GM19025 (cell line): ENCODE results near the gene KANK2.
A peak's percentile ranks its signal among the peaks of the same experiment; 100 is the strongest.
"Not testable (repeated sequence)": the region's sequence is repeated elsewhere in the genome, so short reads cannot be mapped to it uniquely, and the experiment has no call there.

ENCODE experiments used
- ATAC-seq: cut with Tn5 transposase; IDR thresholded peaks from one replicate; pipeline ENCODE4 v1.9.1; 2021; ENCODE audit warnings: mild to moderate bottlenecking, low read depth, moderate library complexity; ENCODE audit not compliant: unreplicated experiment

KANK2 gene

GRCh38 chr19:11175920-11176319 is 21.4 kb downstream of the KANK2 start:
- ATAC-seq: no peak

- no peak for ATAC-seq
Measured at GRCh38 chr19:11174336-11174735, 23.0 kb downstream of the KANK2 start.

DNA sequence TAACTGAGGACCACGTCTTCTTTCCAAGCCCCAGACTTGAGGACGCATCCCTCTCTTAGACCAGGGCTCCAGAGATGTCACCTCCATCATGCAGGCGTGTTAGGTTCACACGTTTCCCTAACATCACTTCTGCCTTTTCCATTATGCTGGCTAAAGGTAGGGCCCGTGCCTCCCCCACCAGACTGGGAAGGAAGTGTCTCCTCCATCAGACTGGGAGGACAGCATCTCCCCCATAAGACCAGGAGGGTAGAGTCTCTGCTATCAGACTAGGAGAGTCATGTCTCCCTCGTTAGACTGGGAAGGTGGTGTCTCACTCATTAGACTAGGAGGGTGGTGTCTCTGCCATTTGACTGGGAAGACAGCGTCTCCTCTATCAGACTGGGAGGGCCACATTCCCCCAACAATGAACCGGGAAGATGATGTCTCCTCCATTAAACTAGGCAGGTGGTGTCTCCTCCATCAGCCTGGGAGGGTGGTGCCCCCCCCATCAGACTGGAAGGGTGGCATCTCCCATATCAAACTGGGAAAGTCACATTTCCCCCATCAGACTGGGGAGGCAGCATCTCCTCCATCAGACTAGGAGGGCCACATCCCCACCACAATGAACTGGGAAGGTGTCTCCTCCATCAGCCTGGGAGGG is 23.7 kb downstream of the KANK2 start:
- no peak for ATAC-seq

- no peak for ATAC-seq
Measured at GRCh38 chr19:11172576-11172975, 24.8 kb downstream of the KANK2 start.

GRCh38 chr19:11171144-11171543 is 26.2 kb downstream of the KANK2 start:
- ATAC-seq: no peak

DNA sequence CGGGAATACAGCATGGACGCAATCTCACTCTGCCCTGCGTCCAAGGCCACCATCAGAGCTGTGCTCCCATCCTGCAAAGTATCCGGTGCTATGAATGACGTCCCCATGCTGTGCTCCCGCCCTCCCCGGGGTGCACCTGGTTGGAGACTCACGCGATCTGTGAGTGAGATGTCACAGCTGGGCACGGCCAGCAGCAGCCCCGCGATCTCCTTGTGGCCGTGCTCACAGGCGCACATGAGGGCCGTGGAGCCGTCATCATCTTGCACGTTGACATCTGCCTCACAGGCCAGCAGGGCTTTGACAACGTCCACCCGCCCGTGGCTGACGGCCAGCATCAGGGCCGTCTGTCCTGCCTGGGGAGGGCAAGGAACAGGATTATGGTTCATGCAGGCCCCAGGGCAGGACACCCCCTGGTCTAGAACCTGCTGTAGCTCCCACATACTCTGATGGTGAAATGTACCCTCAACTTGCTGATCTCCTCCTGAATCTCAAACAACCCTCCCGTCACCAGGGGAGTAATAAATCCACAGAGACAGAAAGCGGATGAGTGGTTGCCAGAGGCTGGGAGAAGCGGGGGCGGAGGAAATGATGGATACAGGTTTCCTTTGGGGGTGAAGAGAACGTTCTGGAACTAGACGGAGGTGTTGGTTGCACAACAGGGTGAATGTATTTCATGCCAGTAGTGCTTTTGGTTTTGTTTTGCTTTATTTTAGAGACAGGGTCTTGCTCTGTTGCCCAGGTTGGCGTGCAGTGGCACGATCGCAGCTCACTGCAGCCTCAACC is 27.3 kb downstream of the KANK2 start:
- ATAC-seq: no peak

GRCh38 chr19:11168568-11168967 is 28.8 kb downstream of the KANK2 start:
- ATAC-seq: no peak

DNA sequence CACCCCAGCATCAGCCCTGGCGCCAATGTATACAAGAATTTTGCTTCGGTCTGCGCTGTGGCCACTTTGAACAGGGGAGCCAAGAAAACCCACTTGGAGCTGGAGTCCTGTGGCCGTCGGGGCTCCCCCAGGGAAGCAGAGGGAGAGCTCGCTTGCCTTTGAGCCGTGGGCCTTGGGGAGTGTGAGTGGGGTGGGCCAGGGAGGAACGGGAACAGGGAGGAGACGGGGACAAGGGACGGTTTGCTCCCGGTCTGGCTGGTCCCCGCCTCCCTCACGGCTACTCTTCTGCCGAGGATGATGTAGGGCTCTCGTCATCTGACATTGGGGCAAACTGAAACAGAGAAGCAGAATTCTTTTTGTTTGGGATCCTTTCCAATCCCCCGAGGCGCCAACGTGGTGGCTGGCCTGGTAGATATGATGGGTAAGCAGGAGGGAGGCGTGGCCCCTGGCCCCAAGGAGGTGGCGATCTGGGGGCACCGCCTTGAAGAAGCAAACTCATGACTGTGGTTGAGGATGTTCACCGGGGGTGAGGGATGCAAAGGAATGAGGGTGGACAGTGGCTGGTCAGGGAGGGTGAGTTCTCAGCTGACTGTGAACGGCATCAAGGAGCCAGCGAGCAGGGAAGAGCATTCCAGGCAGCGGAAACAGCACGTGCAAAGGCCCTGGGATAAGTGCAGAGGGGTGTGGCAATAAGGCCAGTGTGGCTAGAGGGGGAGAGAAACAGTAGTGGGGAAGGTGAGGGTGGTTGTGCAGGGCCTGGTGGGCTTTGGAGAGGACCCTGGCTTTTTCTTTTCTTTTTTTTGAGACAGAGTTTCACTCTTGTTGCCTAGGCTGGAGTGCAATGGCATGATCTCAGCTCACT is 30.8 kb downstream of the KANK2 start:
- no peak for ATAC-seq

GRCh38 chr19:11165486-11166030 is 31.8 kb downstream of the KANK2 start:
- ATAC-seq: no peak

DNA sequence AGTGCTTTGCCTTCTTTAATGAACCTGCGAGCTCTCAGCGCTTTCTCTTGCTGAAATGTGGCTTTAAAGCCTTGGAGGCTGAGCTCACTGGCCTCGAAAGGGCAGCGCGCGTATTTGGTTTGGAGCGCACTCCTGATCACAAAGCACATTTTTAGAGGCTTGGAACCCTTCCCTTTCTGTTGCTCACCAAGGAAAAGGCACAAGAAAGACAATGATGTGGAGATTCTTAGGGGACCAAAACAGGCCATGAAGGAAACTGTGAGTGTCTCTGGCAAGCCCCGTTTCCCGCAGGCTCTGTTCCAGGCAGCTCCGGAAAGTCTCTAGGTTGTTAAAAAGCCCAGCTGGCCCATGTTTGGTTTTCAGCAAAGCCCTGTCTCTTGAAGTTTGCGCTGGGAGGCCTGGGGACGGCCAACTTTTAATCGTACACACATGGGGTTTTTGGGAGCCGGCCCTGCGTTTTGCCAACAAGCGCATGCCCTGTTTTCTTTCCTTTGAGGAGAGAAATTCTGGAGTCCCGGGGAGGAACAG is 32.4 kb downstream of the KANK2 start:
- ATAC-seq: no peak

DNA sequence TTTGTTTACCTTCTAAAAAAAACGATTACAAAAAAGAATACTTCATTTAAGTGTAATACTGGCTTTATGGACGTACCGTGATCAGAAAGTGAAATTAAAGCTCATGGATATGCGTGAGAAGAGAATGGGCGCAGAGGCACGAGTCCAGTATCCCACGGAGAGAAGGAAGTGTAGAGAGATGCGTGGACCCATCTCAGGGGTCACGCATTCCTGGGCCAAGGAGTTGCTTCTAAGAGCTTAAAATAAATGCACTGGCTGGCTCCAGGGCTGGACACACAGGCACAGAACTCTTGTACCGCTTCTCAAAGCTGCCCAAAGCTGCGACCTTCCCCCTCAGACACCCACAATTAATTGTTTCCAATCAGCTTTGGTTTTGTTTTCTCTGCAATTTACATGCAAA is 33.0 kb downstream of the KANK2 start:
- ATAC-seq: no peak

DNA sequence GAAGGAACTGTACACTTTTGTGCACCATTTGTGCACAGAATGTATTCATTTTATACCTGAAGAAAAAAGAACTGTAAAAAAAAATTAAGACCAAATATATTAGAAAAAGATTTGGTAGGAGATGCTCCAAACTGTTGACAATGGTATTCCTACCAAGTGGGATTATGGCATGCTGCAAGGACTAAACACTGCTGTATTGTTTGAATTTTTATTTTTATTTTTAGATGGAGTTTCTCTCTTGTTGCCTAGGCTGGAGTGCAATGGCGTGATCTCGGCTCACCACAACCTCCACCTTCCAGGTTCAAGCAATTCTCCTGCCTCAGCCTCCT is 36.9 kb downstream of the KANK2 start:
- not testable (repeated sequence) for ATAC-seq

DNA sequence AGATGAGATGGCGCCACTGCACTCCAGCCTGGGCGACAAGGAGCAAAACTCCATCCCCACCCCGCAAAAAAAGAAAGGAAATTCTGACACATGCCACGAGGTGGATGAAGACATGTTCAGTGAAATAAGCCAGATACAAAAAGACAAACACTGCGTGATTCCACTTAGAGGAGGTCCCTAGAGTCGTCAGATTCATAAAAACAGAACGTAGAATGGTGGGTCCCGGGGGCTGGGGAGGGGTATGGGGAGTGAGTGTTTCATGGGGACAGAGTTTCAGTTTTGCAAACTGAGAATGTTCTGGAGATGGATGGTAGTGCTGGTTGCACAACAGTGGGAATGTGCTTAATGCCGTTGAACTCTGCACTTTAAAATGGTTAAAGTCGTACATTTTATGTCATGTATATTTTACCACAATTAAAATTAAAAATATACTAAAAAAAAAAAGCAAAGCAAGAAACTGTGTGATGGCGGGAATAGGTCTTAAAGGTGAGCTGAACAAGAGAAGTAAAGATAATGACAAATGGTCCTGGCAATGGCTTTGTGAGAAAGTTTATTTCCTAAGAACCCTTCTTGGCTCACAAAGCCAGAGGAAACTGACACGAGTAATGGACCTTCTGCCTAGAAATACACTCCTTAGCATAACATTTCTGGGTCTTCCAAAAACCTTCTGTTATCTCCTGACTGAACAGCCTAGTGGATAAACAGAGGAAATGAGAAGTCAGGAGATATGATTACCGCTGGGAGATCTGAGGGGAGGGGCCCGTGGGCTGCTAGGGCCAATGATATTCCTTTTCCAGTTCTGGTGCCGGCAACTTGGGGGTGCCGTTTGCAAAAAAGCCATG is 37.5 kb downstream of the KANK2 start:
- ATAC-seq: no peak

DNA sequence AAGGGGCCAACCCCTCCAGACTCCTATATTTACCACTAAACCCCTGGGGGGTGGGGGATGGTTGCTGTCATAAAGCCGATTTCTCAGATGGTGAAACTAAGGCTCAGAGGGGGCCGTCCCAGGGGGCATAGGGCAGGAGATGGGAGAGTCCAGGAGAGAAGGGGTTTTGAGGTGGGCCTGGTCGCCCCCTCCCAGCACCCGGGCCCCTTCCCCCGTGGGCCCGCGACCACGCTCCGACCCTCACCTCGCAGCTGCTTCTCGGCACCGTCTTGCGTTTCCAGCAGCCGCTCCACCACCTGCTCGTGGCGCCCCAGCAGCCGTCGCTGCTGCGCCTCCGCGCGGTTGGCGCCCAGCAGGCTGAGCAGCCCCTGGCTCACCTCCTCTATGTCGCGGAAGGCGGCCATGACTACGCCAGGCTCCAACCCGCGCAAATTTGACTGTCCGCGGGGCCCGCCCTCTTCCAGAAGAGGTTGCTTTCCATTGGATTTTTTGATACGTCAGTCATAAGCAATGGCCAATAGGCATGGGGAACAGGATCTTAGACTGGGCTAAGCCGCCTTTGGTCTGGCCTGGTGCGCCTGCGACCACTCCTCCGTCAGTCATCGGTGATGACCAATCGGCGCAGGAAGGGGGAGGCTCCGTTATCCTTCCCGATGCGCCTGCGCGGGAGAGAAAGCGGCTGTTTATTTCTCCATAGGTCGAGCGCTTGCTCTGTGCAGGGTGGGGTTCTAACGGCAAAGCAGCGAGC is 41.8 kb downstream of the KANK2 start, which contains the start of gene SPC24:
SPC24 (minus strand) TSS at position 410 of the 748 bp plus-strand sequence; CDS start at position 404, 6 bp downstream.
- ATAC-seq: peak; percentile 95

DNA sequence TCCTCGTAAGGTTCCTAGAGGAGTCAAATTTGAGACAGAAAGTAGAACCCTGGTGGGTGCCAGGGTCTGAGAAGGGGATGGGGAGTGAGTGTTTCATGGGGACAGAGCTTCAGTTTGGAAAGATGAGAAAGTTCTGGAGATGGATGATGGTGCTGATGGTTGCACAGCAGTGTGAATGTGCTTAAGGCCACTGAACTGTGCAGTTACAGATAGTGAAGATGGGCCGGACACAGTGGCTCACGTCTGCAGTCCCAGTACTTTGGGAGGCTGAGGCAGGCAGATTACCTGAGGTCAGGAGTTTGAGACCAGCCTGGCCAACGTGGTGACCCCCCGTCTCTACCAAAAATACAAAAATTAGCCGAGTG is 42.7 kb downstream of the KANK2 start:
- no peak for ATAC-seq

DNA sequence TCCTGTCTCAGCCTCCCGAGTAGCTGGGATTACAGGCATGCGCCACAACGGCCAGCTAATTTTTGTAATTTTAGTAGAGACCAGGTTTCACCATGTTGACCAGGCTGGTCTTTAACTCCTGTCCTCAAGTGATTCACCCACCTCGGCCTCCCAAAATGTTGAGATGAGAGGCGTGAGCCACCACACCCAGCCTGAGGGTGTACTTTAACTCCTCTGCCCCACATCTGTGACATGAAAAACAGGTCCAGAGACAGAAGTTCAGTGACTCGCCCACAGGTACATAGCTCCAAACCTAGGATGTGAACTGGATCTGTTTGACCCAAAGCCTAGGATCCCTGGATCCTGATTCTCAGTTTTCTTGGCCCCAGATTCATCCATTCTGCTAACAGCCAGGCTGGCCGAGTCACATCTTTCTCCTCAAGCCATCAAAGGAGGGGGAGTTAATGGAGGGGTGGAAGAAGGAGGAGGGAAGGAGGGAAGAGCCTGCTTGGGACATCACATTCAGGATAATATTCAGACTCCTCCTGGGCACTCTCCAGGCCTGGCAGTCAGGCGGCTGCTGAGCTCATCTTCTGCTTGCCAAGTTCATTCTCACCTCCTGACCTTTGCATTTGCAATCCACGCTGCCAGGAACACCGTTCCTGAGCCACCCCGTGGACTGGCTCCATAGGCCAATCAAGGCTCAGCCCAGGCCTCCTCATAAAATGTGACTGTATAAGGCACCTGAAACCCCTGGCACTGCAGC is 44.9 kb downstream of the KANK2 start:
- no peak for ATAC-seq

DNA sequence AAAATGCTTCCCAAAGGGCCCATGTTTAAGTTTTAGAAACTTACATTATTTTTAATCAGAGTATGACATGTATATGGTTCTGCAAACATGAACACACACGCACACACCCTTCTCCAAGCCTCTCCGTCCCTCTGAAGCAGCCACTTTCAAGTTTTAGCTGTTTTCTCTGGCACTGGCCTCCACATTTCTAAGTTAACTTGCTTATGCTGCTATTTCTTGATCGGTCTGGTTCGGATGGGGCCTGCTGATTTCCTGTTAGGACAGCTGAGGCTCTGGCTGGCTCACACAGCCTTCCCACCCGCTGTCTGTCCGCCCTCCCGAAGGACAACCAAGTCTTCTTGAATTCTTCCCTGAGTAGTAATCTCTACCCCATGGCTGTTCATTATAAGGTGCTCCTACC is 46.2 kb downstream of the KANK2 start:
- no peak for ATAC-seq

DNA sequence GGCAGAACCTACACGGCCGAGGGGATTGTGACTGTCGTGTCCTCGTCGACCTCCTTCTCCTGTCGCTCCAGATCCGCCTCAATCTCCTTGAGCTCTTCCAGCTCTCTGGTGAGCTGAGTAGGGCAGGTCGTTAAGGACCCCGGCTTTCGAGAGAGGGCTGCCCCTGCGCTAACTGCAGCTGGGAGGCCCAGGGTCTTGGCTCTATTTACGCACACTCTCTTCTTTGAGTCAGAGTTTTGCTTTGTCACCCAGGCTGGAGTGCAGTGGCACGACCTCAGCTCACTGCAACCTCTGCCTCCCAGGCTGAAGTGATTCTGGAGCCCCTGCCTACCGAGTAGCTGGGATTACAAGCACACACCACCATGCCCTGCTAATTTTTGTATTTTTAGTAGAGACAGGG is 49.3 kb downstream of the KANK2 start:
- ATAC-seq: no peak

DNA sequence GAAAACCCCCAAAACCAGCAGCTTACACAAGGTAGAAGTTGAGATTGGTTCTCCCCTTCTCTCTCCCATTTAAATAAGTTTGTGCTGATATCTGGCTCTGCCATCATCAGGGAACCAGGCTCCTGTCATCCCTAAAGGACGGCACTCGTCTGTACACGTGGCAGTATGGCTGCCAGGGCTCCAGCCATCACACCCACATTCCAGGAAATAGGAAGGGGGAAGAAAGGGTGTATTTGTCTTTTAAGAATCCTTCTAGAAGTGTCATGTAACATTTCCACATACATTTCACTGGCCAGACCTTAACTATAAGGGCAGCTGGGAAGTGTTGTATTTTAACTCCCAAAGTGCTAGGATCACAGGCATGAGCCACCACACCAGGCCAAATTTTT is 51.8 kb downstream of the KANK2 start:
- ATAC-seq: no peak
